SK-N-SH (cell line): Measurements from ENCODE around the gene HK3. TPM values are rescaled to one million over a fixed set of nuclear protein-coding genes. Genes with fewer than 3 reads are reported as not detected.

Experiments
- CTCF ChIA-PET: fragments of 300-600, 350-600 bp; formaldehyde crosslinking; extraction: SDS; loops from one replicate; lab custom pipeline; 2021; lab: Yijun Ruan, JAX
- POLR2A ChIA-PET: fragments of 350-600 bp; sonication (Branson Sonifier 250); formaldehyde crosslinking; extraction: SDS; loops from one replicate; lab custom pipeline; 2020; ENCODE audit warnings: antibody characterized with exemption, inconsistent platforms; lab: Yijun Ruan, JAX
- DNase-seq: peaks from one replicate; pipeline ENCODE4 v3.0.0; 2012
- H2AFZ ChIP-seq: fragments of 200-600 bp; sonication (generic); 2 replicates; pipeline ENCODE4 v1.8.1; 2016; ENCODE audit warnings: antibody characterized with exemption, mild to moderate bottlenecking, low read depth
- H3F3A ChIP-seq: fragments of 200-600 bp; sonication (generic); replicated peaks from 2 replicates; pipeline ENCODE3; 2016; ENCODE audit warnings: antibody characterized with exemption, mild to moderate bottlenecking; ENCODE audit not compliant: insufficient read depth
- H3K27ac ChIP-seq, 2 experiments: fragments of 200-500 bp in 1 of 2; fragments of 200-600 bp in 1 of 2; sonication (Bioruptor generic) in 1 of 2; sonication (generic), shearing (Covaris generic) in 1 of 2; 2 replicates each; pipeline versions ENCODE4 v1.5.1 to v1.6.1; 2014 to 2016; ENCODE audit warnings: low read depth in 2 of 2, inconsistent platforms in 1 of 2, low read length in 1 of 2, mild to moderate bottlenecking in 1 of 2, mixed read lengths in 1 of 2
- H3K27me3 ChIP-seq: fragments of 200-600 bp; sonication (generic), shearing (Covaris generic); 2 replicates; pipeline ENCODE4 v1.6.1; 2016; ENCODE audit warnings: mixed run types; ENCODE audit not compliant: insufficient read depth
- H3K36me3 ChIP-seq, 2 experiments: fragments of 200-500 bp in 1 of 2; fragments of 200-600 bp in 1 of 2; sonication (Bioruptor generic) in 1 of 2; sonication (generic) in 1 of 2; replicated peaks in 1 of 2; 2 replicates each; pipeline versions ENCODE3 to v1.5.1; 2014 to 2016; ENCODE audit warnings: low read length in 1 of 2, mild to moderate bottlenecking in 1 of 2; ENCODE audit not compliant: insufficient read depth in 2 of 2, control insufficient read depth in 1 of 2
- H3K4me1 ChIP-seq, 2 experiments: fragments of 200-500 bp in 1 of 2; fragments of 200-600 bp in 1 of 2; sonication (Bioruptor generic) in 1 of 2; sonication (generic), shearing (Covaris generic) in 1 of 2; 2 replicates each; pipeline versions ENCODE4 v1.5.1 to v1.6.1; 2014 to 2016; ENCODE audit warnings: low read depth in 1 of 2, low read length in 1 of 2, mixed run types in 1 of 2; ENCODE audit not compliant: insufficient read depth in 2 of 2, control insufficient read depth in 1 of 2
- H3K4me2 ChIP-seq: fragments of 200-600 bp; sonication (generic), shearing (Covaris generic); 2 replicates; pipeline ENCODE4 v1.6.1; 2017; ENCODE audit warnings: mixed run types
- H3K4me3 ChIP-seq, 2 experiments: fragments of 200-500 bp in 1 of 2; fragments of 200-600 bp in 1 of 2; sonication (Bioruptor generic) in 1 of 2; sonication (generic), shearing (Covaris generic) in 1 of 2; 2 replicates each; pipeline versions ENCODE4 v1.5.1 to v1.8.1; 2014 to 2016; ENCODE audit warnings: low read depth in 2 of 2, inconsistent platforms in 1 of 2, low read length in 1 of 2, mild to moderate bottlenecking in 1 of 2, mixed read lengths in 1 of 2, moderate library complexity in 1 of 2
- H3K79me2 ChIP-seq: fragments of 200-600 bp; sonication (generic); 2 replicates; pipeline ENCODE4 v1.8.1; 2017; ENCODE audit warnings: mild to moderate bottlenecking; ENCODE audit not compliant: insufficient read depth
- H3K9ac ChIP-seq: fragments of 200-600 bp; sonication (generic); 2 replicates; pipeline ENCODE4 v1.6.1; 2017; ENCODE audit warnings: mixed run types
- H3K9me2 ChIP-seq: fragments of 200-600 bp; sonication (generic); 2 replicates; pipeline ENCODE4 v1.6.1; 2017; ENCODE audit warnings: mixed run types
- H3K9me3 ChIP-seq: fragments of 200-600 bp; sonication (generic); 2 replicates; pipeline ENCODE4 v1.6.1; 2017; ENCODE audit warnings: mixed run types, mild to moderate bottlenecking, moderate library complexity
- H4K20me1 ChIP-seq: fragments of 200-600 bp; sonication (generic); 2 replicates; pipeline ENCODE4 v1.6.1; 2017; ENCODE audit warnings: mild to moderate bottlenecking, mixed run types; ENCODE audit not compliant: insufficient read depth
- CTCF ChIP-seq: fragments of 200-600 bp; sonication (generic); IDR thresholded peaks from 2 replicates; pipeline ENCODE4 v1.6.1; 2017; ENCODE audit warnings: antibody characterized with exemption, mild to moderate bottlenecking, moderate library complexity
- EP300 ChIP-seq, 2 experiments: IDR thresholded peaks; 2 replicates each; pipeline versions ENCODE4 v1.4.0 to v1.6.1; 2012; ENCODE audit warnings: borderline replicate concordance in 1 of 2, low read depth in 1 of 2, low read length in 1 of 2
- FOXM1 ChIP-seq: IDR thresholded peaks from 2 replicates; pipeline ENCODE4 v1.4.0; 2012; ENCODE audit warnings: low read depth, mild to moderate bottlenecking
- GATA2 ChIP-seq: sonication (generic); formaldehyde crosslinking; IDR thresholded peaks from 2 replicates; pipeline ENCODE4 v1.5.0; 2020; ENCODE audit warnings: mild to moderate bottlenecking, missing genetic modification reagents
- JUND ChIP-seq: IDR thresholded peaks from 2 replicates; pipeline ENCODE4 v1.4.0; 2012
- MAX ChIP-seq: IDR thresholded peaks from 2 replicates; pipeline ENCODE4 v1.4.0; 2012; ENCODE audit warnings: low read depth
- MEF2A ChIP-seq: IDR thresholded peaks from 2 replicates; pipeline ENCODE4 v1.4.0; 2012; ENCODE audit warnings: low read depth, borderline replicate concordance
- MXI1 ChIP-seq: IDR thresholded peaks from 2 replicates; pipeline ENCODE4 v1.6.1; 2012; ENCODE audit warnings: mild to moderate bottlenecking, low read depth, low read length, improper control_type of control experiment
- NFIC ChIP-seq: IDR thresholded peaks from 2 replicates; pipeline ENCODE4 v1.4.0; 2012; ENCODE audit warnings: borderline replicate concordance
- NRF1 ChIP-seq: IDR thresholded peaks from 2 replicates; pipeline ENCODE4 v1.6.1; 2012; ENCODE audit warnings: low read depth, mild to moderate bottlenecking, low read length
- RCOR1 ChIP-seq: fragments of 150-350 bp; IDR thresholded peaks from 2 replicates; pipeline ENCODE4 v1.6.1; 2017; ENCODE audit warnings: antibody characterized with exemption, low read length
- REST ChIP-seq: IDR thresholded peaks from 2 replicates; pipeline ENCODE4 v1.6.1; 2012; ENCODE audit warnings: mild to moderate bottlenecking, low read depth, low read length, moderate library complexity
- RXRA ChIP-seq: IDR thresholded peaks from 2 replicates; pipeline ENCODE4 v1.4.0; 2012; ENCODE audit warnings: low read depth, mild to moderate bottlenecking, borderline replicate concordance
- USF1 ChIP-seq: IDR thresholded peaks from 2 replicates; pipeline ENCODE4 v1.4.0; 2012; ENCODE audit warnings: low read depth, borderline replicate concordance
- YY1 ChIP-seq: IDR thresholded peaks from 2 replicates; pipeline ENCODE4 v1.4.0; 2012; ENCODE audit warnings: low read depth, mild to moderate bottlenecking
- WGBS: methylation state at CpG from one replicate; pipeline ENCODE4 v1.1.6; 2017; ENCODE audit warnings: low lambda C conversion rate; 5-methylcytosine and 5-hydroxymethylcytosine counted together
- polyA plus RNA-seq, 3 experiments: library from polyadenylated mRNA; depleted of rRNA; stranded (reverse); fragments of >200 nt; gene quantifications; 2 replicates each; pipeline ENCODE4 v1.2.3, GENCODE V29; 2012
- TF ChIP-seq, protein P1 (sequence below): fragments of 150-350 bp; IDR thresholded peaks from 2 replicates; pipeline ENCODE4 v1.6.1; 2017; ENCODE audit warnings: antibody characterized with exemption, low read length, low read depth, borderline replicate concordance
- TF ChIP-seq, protein P2 (sequence below): IDR thresholded peaks from 2 replicates; pipeline ENCODE4; 2012

Gene HK3
- polyA plus RNA-seq, 1 of the 3 experiments (the other 2 are of a cell fraction): 0.02 TPM

DNA sequence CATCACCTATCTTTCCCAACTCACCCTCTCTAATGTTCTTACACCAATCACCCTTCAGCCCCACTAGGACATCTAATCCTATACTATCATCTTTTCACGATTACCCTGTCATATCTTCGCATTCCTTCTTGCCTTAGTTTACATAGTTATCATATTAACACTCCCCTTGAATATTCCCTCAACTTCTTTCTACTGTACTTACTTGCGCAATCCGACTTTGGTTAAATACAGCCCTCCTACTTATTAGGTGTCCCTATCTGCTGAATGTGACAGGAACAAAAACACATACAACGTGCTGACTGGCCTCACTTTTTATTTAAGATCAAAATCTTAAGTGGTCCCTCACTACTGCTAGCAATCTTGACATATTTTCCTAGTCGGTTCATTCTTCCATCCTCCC, 19.5 kb upstream of the HK3 start:
- DNase-seq: no peak
- no peak overlapping the region for H3K4me2 ChIP-seq
- no peak overlapping the region for H3K9ac ChIP-seq
- no peaks in the 10 kb centered on the region for H3K9me2 ChIP-seq
- H3K4me1 ChIP-seq: no peaks in the 10 kb centered on the region
- no peak for TF ChIP-seq FOXM1
- TF ChIP-seq RXRA: no peak
- no peak for TF ChIP-seq USF1
- TF ChIP-seq EP300 (IDR thresholded peaks at IDR 0.05; ENCODE audit: borderline replicate concordance in 1 of 2, low read depth in 1 of 2, low read length in 1 of 2): no peak
- TF ChIP-seq, protein P1, sequence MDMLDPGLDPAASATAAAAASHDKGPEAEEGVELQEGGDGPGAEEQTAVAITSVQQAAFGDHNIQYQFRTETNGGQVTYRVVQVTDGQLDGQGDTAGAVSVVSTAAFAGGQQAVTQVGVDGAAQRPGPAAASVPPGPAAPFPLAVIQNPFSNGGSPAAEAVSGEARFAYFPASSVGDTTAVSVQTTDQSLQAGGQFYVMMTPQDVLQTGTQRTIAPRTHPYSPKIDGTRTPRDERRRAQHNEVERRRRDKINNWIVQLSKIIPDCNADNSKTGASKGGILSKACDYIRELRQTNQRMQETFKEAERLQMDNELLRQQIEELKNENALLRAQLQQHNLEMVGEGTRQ: no peak
- TF ChIP-seq REST: no peak
- TF ChIP-seq RCOR1: no peak
- no peak for TF ChIP-seq MXI1
- TF ChIP-seq JUND: no peak
- TF ChIP-seq NFIC: no peak
- no peak for TF ChIP-seq GATA2
- TF ChIP-seq NRF1: no peak
- TF ChIP-seq CTCF: no peak
- TF ChIP-seq YY1: no peak
- no peak for TF ChIP-seq MEF2A
- TF ChIP-seq, protein P2, sequence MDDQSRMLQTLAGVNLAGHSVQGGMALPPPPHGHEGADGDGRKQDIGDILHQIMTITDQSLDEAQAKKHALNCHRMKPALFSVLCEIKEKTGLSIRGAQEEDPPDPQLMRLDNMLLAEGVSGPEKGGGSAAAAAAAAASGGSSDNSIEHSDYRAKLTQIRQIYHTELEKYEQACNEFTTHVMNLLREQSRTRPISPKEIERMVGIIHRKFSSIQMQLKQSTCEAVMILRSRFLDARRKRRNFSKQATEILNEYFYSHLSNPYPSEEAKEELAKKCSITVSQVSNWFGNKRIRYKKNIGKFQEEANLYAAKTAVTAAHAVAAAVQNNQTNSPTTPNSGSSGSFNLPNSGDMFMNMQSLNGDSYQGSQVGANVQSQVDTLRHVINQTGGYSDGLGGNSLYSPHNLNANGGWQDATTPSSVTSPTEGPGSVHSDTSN: no peak
- no peak for TF ChIP-seq MAX
- no peaks in the 10 kb centered on the region for H3K27me3 ChIP-seq
- H3K79me2 ChIP-seq: no peaks in the 10 kb centered on the region; the same call in 1 of the 2 replicates
- no peaks in the 10 kb centered on the region; the same call in 1 of the 2 replicates for H4K20me1 ChIP-seq
- H3K36me3 ChIP-seq: peaks cover 13 to 28% of the 10 kb centered on the region in 2 experiments
- H3K9me3 ChIP-seq: no peaks in the 10 kb centered on the region
- CTCF ChIA-PET: no interaction called here
- no peak overlapping the region for H3K27ac ChIP-seq
- H3K4me3 ChIP-seq: no peak overlapping the region
- H3F3A ChIP-seq: no peaks in the 10 kb centered on the region
- POLR2A ChIA-PET: no interaction called here
- H2AFZ ChIP-seq: no peak overlapping the region
- WGBS: 96% methylated on average over 6 of the region's 6 CpGs
